C4-2B (cell line): Measurements from ENCODE around the gene KMT2E.

Source experiments
- ZFX ChIP-seq: fragments of 450-650 bp; IDR thresholded peaks from 2 replicates; pipeline ENCODE4 v1.6.1; 2017
- TF ChIP-seq, protein P1 (sequence below): fragments of 450-650 bp; conservative IDR thresholded peaks from 2 replicates; pipeline ENCODE4 v1.5.1; 2017; ENCODE audit warnings: mild to moderate bottlenecking

DNA sequence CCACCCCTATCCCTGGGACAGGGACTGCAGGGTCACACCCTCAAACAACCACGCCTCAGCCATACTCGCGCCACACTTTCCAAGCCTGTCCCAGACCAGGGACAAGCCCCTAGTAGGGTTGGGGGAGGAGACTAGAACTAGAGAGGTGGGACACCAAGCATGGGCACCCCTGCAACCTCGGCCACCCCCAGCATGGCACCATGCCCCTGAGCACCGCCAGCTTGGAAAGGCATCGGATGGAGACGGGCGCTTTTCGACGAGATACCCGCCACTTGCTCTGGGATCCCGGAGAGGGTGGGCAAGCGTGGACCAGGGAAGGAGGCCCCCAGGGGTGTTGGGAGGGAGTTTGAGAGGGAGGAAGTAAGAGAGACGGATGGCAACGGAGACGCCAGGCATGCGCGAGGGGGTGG is 13.1 kb upstream of the KMT2E start:
- TF ChIP-seq, protein P1, sequence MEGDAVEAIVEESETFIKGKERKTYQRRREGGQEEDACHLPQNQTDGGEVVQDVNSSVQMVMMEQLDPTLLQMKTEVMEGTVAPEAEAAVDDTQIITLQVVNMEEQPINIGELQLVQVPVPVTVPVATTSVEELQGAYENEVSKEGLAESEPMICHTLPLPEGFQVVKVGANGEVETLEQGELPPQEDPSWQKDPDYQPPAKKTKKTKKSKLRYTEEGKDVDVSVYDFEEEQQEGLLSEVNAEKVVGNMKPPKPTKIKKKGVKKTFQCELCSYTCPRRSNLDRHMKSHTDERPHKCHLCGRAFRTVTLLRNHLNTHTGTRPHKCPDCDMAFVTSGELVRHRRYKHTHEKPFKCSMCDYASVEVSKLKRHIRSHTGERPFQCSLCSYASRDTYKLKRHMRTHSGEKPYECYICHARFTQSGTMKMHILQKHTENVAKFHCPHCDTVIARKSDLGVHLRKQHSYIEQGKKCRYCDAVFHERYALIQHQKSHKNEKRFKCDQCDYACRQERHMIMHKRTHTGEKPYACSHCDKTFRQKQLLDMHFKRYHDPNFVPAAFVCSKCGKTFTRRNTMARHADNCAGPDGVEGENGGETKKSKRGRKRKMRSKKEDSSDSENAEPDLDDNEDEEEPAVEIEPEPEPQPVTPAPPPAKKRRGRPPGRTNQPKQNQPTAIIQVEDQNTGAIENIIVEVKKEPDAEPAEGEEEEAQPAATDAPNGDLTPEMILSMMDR, result no peak
- no peak for TF ChIP-seq ZFX
